ENCODE results near the gene KRT5.

KRT5 gene

DNA sequence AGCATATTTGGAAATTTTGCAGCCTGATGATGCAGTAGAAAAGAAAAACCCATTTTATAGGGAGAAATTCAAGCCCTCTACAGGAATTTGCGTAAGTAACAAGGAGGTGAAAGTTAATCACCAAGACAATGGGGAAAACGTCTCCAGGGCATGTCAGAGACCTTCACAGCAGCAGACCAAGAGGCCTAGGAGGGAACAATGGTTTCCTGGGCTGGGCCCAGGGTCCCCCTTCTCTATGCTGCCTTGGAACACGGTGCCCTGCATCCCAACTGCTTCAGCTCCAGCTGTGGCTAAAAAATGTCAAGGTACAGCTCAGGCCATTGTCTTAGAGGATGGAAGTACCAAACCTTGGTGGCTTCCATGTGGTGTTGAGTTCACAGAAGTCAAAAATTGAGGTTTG, 40.1 kb downstream of the KRT5 start:
- no peak overlapping the region for H3K27ac ChIP-seq (ENCODE audit: insufficient read depth, low read depth, low read length, poor library complexity, severe bottlenecking)
- H3K9me3 ChIP-seq (ENCODE audit: control insufficient read depth, low read length), result no peaks in the 10 kb centered on the region
- no peaks in the 10 kb centered on the region for H3K36me3 ChIP-seq (ENCODE audit: control insufficient read depth, insufficient read depth, low read length)
- no peaks in the 10 kb centered on the region for H3K4me1 ChIP-seq (ENCODE audit: control insufficient read depth, insufficient read depth, low read length)
- H3K27me3 ChIP-seq (ENCODE audit: control insufficient read depth, insufficient read depth, low read length, poor library complexity, severe bottlenecking), result no peaks in the 10 kb centered on the region
- H3K4me3 ChIP-seq (ENCODE audit: insufficient read depth, low read depth, low read length), result no peak overlapping the region
- 49 to 56% methylated on average over 3 of the region's 3 CpGs for WGBS, 2 experiments

DNA sequence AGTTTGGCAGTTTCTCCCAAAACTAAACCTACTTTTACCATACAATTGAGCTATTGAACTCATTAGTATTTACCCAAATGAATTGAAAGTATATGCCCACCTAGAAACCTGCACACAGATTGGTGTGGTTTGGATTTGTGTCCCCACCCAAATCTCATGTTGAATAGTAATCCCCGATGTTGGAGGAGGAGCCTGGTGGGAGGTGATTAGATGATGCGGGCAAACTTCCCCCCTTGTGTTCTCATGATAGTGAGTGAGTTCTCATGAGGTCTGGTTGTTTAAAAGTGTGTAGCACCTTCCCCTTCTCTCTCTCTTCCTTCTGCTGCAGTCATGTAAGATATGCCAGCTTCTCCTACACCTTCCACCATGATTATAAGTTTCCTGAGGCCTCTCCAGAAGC, 42.5 kb downstream of the KRT5 start:
- Histone ChIP-seq H3K4me3 (ENCODE audit: insufficient read depth, low read depth, low read length) (no peak overlapping the region), H3K9me3 (ENCODE audit: control insufficient read depth, low read length) (no peaks in the 10 kb centered on the region), H3K36me3 (ENCODE audit: control insufficient read depth, insufficient read depth, low read length) (no peaks in the 10 kb centered on the region), H3K27me3 (ENCODE audit: control insufficient read depth, insufficient read depth, low read length, poor library complexity, severe bottlenecking) (no peaks in the 10 kb centered on the region), H3K27ac (ENCODE audit: insufficient read depth, low read depth, low read length, poor library complexity, severe bottlenecking) (no peak overlapping the region), H3K4me1 (ENCODE audit: control insufficient read depth, insufficient read depth, low read length) (no peaks in the 10 kb centered on the region)
- 75 to 83% methylated on average over 2 of the region's 2 CpGs for WGBS, 2 experiments

DNA sequence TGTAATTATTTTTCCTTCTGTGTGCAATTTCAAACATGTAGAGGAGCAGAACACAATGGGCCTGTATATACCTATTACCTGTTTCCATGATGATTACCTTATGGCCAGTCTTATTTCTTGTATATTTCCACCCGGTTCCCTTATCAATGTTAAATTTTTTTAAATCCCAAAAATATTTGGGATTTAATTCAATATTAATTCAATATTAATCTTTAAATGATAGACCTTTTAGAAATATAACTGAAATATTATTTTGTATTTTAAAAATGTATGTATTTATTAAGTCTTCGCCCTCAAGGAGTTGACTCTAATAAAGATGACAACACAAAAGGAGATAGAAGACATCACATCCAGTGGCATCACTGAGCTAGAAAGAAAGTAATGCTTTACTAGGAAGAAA, 46.0 kb downstream of the KRT5 start:
- H3K36me3 ChIP-seq (ENCODE audit: control insufficient read depth, insufficient read depth, low read length), result no peaks in the 10 kb centered on the region
- H3K4me3 ChIP-seq (ENCODE audit: insufficient read depth, low read depth, low read length), result no peak overlapping the region
- no peaks in the 10 kb centered on the region for H3K4me1 ChIP-seq (ENCODE audit: control insufficient read depth, insufficient read depth, low read length)
- no peaks in the 10 kb centered on the region for H3K9me3 ChIP-seq (ENCODE audit: control insufficient read depth, low read length)
- H3K27me3 ChIP-seq (ENCODE audit: control insufficient read depth, insufficient read depth, low read length, poor library complexity, severe bottlenecking), result no peaks in the 10 kb centered on the region
- no peak overlapping the region for H3K27ac ChIP-seq (ENCODE audit: insufficient read depth, low read depth, low read length, poor library complexity, severe bottlenecking)
- WGBS, 2 experiments, result 89 to 100% methylated on average over 1 to 2 of the region's 2 CpGs

DNA sequence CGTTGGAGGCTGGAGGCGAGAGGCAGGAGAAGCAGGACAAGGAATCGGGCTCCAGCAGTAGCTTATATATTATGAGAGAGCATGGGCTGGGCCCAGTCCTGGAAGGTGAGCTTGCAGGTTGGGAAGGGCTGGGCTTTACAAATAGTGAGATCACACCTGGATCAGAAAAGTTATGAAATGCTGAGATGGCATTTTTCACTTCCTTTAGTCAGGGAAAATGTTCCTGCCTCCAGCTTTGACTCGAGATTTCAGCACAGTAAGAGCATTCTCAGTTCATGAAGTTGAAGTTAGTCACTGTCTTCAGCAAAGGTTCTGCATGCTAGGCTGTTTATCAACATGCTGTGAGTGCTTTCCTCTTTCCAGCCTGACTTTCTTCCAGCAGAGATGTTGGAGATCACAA, 46.4 kb downstream of the KRT5 start, which contains the start of gene KRT6C:
Gene KRT6C, minus strand, starts transcription at position 38 of the 400 bp plus-strand sequence. CDS start 68 bp downstream, outside the sequence.
- H3K4me3 ChIP-seq (ENCODE audit: insufficient read depth, low read depth, low read length), result no peak within 1 kb of the TSS
- WGBS, 2 experiments, result 96 to 99% methylated on average over 4 of the region's 4 CpGs
- no peaks in the 10 kb centered on the region for H3K36me3 ChIP-seq (ENCODE audit: control insufficient read depth, insufficient read depth, low read length)
- no peak within 1 kb of the TSS for H3K27ac ChIP-seq (ENCODE audit: insufficient read depth, low read depth, low read length, poor library complexity, severe bottlenecking)
- no peaks in the 10 kb centered on the region for H3K4me1 ChIP-seq (ENCODE audit: control insufficient read depth, insufficient read depth, low read length)
- H3K27me3 ChIP-seq (ENCODE audit: control insufficient read depth, insufficient read depth, low read length, poor library complexity, severe bottlenecking), result no peaks in the 10 kb centered on the region
- H3K9me3 ChIP-seq (ENCODE audit: control insufficient read depth, low read length), result no peaks in the 10 kb centered on the region

DNA sequence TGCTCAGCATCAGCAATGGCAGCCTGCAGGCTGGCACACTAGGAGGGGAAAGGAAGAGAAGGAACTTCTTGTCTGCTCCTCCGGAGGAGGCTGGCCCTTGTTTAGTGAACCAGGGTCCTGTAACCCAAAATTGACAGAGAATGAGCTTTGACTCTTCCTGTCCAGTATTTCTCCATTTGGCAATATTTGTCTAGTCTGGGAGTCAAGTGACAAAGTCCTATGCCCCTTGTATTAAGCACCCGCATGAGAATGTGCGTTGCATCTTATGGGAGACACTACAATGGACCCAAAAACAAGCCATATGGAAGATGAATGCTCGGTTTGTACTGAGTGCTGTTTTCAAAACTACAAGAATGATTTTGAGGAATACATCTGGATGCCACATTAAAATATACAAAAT, 50.3 kb downstream of the KRT5 start:
- Histone ChIP-seq H3K27ac (ENCODE audit: insufficient read depth, low read depth, low read length, poor library complexity, severe bottlenecking) (no peak overlapping the region), H3K4me3 (ENCODE audit: insufficient read depth, low read depth, low read length) (no peak overlapping the region), H3K27me3 (ENCODE audit: control insufficient read depth, insufficient read depth, low read length, poor library complexity, severe bottlenecking) (no peaks in the 10 kb centered on the region), H3K9me3 (ENCODE audit: control insufficient read depth, low read length) (no peaks in the 10 kb centered on the region), H3K4me1 (ENCODE audit: control insufficient read depth, insufficient read depth, low read length) (no peaks in the 10 kb centered on the region), H3K36me3 (ENCODE audit: control insufficient read depth, insufficient read depth, low read length) (no peaks in the 10 kb centered on the region)
- 77 to 80% methylated on average over 4 of the region's 4 CpGs for WGBS, 2 experiments

DNA sequence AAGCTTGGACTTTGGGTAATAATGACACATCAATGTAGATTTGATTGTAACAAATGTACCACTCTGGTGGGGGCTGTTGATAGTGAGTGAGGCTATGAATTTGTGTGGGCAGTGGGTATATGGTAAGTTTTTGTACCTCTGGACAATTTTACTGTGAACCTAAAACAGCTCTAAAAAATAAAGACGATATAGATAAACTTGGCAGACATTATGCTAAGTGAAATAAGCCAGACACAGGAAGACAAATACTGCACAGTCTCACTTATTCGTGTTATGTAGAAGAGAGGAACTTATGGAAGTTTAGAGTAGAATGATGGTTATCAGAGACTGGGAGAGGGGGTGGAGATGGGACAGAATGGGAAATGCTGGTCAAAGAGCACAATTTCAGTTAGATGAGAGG, 55.3 kb downstream of the KRT5 start:
- 91 to 92% methylated on average over 2 of the region's 2 CpGs for WGBS, 2 experiments
- H3K27me3 ChIP-seq (ENCODE audit: control insufficient read depth, insufficient read depth, low read length, poor library complexity, severe bottlenecking), result no peaks in the 10 kb centered on the region
- no peak overlapping the region for H3K4me3 ChIP-seq (ENCODE audit: insufficient read depth, low read depth, low read length)
- no peaks in the 10 kb centered on the region for H3K4me1 ChIP-seq (ENCODE audit: control insufficient read depth, insufficient read depth, low read length)
- H3K9me3 ChIP-seq (ENCODE audit: control insufficient read depth, low read length), result no peaks in the 10 kb centered on the region
- H3K27ac ChIP-seq (ENCODE audit: insufficient read depth, low read depth, low read length, poor library complexity, severe bottlenecking), result no peak overlapping the region
- H3K36me3 ChIP-seq (ENCODE audit: control insufficient read depth, insufficient read depth, low read length), result no peaks in the 10 kb centered on the region
